Skeletal muscle satellite cell (primary cell): ENCODE measurements around the gene ASMTL.

Experiments used
- H3K27me3 ChIP-seq: 2 replicates; pipeline ENCODE4 v1.7.0; 2013; ENCODE audit warnings: low read length; ENCODE audit not compliant: control insufficient read depth, insufficient read depth
- H3K36me3 ChIP-seq: 2 replicates; pipeline ENCODE4 v1.7.0; 2013; ENCODE audit warnings: mild to moderate bottlenecking, control low read depth, low read length; ENCODE audit not compliant: insufficient read depth
- H3K4me1 ChIP-seq: 2 replicates; pipeline ENCODE4 v1.7.0; 2013; ENCODE audit warnings: low read length; ENCODE audit not compliant: control insufficient read depth, insufficient read depth
- H3K4me2 ChIP-seq: 2 replicates; pipeline ENCODE4 v1.7.0; 2013; ENCODE audit warnings: mild to moderate bottlenecking, low read length
- H3K4me3 ChIP-seq: 2 replicates; pipeline ENCODE4 v1.7.0; 2013; ENCODE audit warnings: low read length
- H3K9ac ChIP-seq: 2 replicates; pipeline ENCODE4 v1.7.0; 2013; ENCODE audit warnings: mild to moderate bottlenecking, low read depth, low read length, moderate library complexity
- H3K9me3 ChIP-seq: replicated peaks from 2 replicates; pipeline ENCODE4 v1.7.0; 2013; ENCODE audit warnings: mild to moderate bottlenecking, control low read depth, low read length

The ASMTL gene

GRCh38 chrX:1359477-1359873 lies 93.2 kb downstream of the ASMTL start:
- Histone ChIP-seq H3K9me3 (peaks cover 2% of the 10 kb centered on the region), H3K4me1 (no peaks in the 10 kb centered on the region), H3K27me3 (no peaks in the 10 kb centered on the region), H3K4me3 (no peak overlapping the region), H3K4me2 (no peak overlapping the region), H3K36me3 (no peaks in the 10 kb centered on the region), H3K9ac (no peak overlapping the region)

- Histone ChIP-seq H3K36me3 (no peaks in the 10 kb centered on the region), H3K9me3 (peaks cover 2% of the 10 kb centered on the region), H3K4me3 (no peak overlapping the region), H3K4me1 (no peaks in the 10 kb centered on the region), H3K9ac (no peak overlapping the region), H3K27me3 (no peaks in the 10 kb centered on the region), H3K4me2 (no peak overlapping the region)
Observed at GRCh38 chrX:1358793-1359476, 93.8 kb downstream of the ASMTL start.

- Histone ChIP-seq H3K36me3 (no peaks in the 10 kb centered on the region), H3K9me3 (peaks cover 2% of the 10 kb centered on the region), H3K4me2 (no peak overlapping the region), H3K4me3 (no peak overlapping the region), H3K4me1 (no peaks in the 10 kb centered on the region), H3K27me3 (no peaks in the 10 kb centered on the region), H3K9ac (no peak overlapping the region)
Observed at GRCh38 chrX:1357993-1358392, 94.7 kb downstream of the ASMTL start.

GRCh38 chrX:1355131-1356046 lies 97.3 kb downstream of the ASMTL start:
- H3K36me3 ChIP-seq: no peaks in the 10 kb centered on the region
- no peak overlapping the region for H3K4me3 ChIP-seq
- peaks cover 2% of the 10 kb centered on the region for H3K9me3 ChIP-seq
- no peaks in the 10 kb centered on the region for H3K4me1 ChIP-seq
- no peaks in the 10 kb centered on the region for H3K27me3 ChIP-seq
- no peak overlapping the region for H3K4me2 ChIP-seq
- no peak overlapping the region for H3K9ac ChIP-seq

- Histone ChIP-seq H3K36me3 (no peaks in the 10 kb centered on the region), H3K4me2 (no peak overlapping the region), H3K4me1 (no peaks in the 10 kb centered on the region), H3K9ac (no peak overlapping the region), H3K4me3 (no peak overlapping the region), H3K27me3 (no peaks in the 10 kb centered on the region), H3K9me3 (peaks cover 2% of the 10 kb centered on the region)
Observed at GRCh38 chrX:1354036-1355019, 98.4 kb downstream of the ASMTL start.
